ENCODE measurements around the gene EXOSC7. TPM values are rescaled to one million over a fixed set of nuclear protein-coding genes. Genes with fewer than 3 reads are reported as not detected.

Gene EXOSC7
- polyA plus RNA-seq, 1 donor from 2014 or later = 87.5 TPM

DNA sequence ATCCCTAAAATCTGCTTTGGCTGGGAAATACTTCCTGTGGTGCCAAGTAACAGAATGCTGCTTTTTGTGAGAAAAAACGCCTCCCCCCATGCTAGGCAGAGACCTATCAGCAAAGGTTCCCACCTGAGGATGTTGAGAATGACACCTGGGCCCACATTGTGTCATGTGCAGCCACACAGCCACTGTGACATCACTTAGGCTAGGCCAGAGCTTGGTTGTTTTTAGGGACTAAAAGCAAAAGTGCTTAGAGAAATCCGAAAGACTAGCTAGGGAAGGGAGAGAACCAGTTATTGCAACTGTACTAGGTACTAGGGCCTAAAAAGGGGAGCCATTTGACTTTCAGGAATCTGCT, 6.2 kb upstream of the EXOSC7 start:
- no peak overlapping the region for H3K4me2 ChIP-seq (ENCODE audit: low read length)
- no peak overlapping the region for H2AFZ ChIP-seq (ENCODE audit: low read depth, low read length)
- H3F3A ChIP-seq (ENCODE audit: insufficient read depth, low read length, poor library complexity, severe bottlenecking) = no peaks in the 10 kb centered on the region
- no peaks in the 10 kb centered on the region for H3K9me2 ChIP-seq (ENCODE audit: insufficient read depth, low read length)
- no peak overlapping the region for H3K9ac ChIP-seq (ENCODE audit: low read length)
- H4K20me1 ChIP-seq (ENCODE audit: insufficient read depth) = no peaks in the 10 kb centered on the region
- H3K27ac ChIP-seq (ENCODE audit: low read length) = no peak overlapping the region
- H3K4me3 ChIP-seq (ENCODE audit: low read length) = no peak overlapping the region
- H3K9me3 ChIP-seq (ENCODE audit: low read length) = no peaks in the 10 kb centered on the region
- no peaks in the 10 kb centered on the region for H3K27me3 ChIP-seq (ENCODE audit: insufficient read depth, low read depth, low read length)
- peaks cover 25% of the 10 kb centered on the region for H3K79me2 ChIP-seq (replicated peaks; ENCODE audit: insufficient read depth, low read length)
- no peak for TF ChIP-seq EZH2 (IDR thresholded peaks at IDR 0.05; ENCODE audit: borderline replicate concordance, insufficient read depth, low read length, poor library complexity, severe bottlenecking)
- no peak for TF ChIP-seq RAD21 (conservative IDR thresholded peaks at IDR 0.05)
- no peak for TF ChIP-seq EP300 (conservative IDR thresholded peaks at IDR 0.05; ENCODE audit: poor library complexity, severe bottlenecking)
- no peak for TF ChIP-seq POLR2AphosphoS5 (IDR thresholded peaks at IDR 0.05)
- TF ChIP-seq, protein P1, sequence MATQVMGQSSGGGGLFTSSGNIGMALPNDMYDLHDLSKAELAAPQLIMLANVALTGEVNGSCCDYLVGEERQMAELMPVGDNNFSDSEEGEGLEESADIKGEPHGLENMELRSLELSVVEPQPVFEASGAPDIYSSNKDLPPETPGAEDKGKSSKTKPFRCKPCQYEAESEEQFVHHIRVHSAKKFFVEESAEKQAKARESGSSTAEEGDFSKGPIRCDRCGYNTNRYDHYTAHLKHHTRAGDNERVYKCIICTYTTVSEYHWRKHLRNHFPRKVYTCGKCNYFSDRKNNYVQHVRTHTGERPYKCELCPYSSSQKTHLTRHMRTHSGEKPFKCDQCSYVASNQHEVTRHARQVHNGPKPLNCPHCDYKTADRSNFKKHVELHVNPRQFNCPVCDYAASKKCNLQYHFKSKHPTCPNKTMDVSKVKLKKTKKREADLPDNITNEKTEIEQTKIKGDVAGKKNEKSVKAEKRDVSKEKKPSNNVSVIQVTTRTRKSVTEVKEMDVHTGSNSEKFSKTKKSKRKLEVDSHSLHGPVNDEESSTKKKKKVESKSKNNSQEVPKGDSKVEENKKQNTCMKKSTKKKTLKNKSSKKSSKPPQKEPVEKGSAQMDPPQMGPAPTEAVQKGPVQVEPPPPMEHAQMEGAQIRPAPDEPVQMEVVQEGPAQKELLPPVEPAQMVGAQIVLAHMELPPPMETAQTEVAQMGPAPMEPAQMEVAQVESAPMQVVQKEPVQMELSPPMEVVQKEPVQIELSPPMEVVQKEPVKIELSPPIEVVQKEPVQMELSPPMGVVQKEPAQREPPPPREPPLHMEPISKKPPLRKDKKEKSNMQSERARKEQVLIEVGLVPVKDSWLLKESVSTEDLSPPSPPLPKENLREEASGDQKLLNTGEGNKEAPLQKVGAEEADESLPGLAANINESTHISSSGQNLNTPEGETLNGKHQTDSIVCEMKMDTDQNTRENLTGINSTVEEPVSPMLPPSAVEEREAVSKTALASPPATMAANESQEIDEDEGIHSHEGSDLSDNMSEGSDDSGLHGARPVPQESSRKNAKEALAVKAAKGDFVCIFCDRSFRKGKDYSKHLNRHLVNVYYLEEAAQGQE (IDR thresholded peaks at IDR 0.05; ENCODE audit: borderline replicate concordance) = no peak
- no peak for TF ChIP-seq SMC3 (conservative IDR thresholded peaks at IDR 0.05; ENCODE audit: poor library complexity)
- no peak for TF ChIP-seq MXI1 (conservative IDR thresholded peaks at IDR 0.05; ENCODE audit: poor library complexity, severe bottlenecking)
- no peak for TF ChIP-seq TAF1 (IDR thresholded peaks at IDR 0.05; ENCODE audit: low read depth)
- no peaks in the 10 kb centered on the region for H3K36me3 ChIP-seq (ENCODE audit: insufficient read depth, low read length)

- Histone ChIP-seq H3F3A (ENCODE audit: insufficient read depth, low read length, poor library complexity, severe bottlenecking) (no peaks in the 10 kb centered on the region), H3K4me3 (ENCODE audit: low read length) (no peak overlapping the region), H3K79me2 (replicated peaks; ENCODE audit: insufficient read depth, low read length) (peaks cover 28% of the 10 kb centered on the region), H3K9me2 (ENCODE audit: insufficient read depth, low read length) (no peaks in the 10 kb centered on the region), H3K27me3 (ENCODE audit: insufficient read depth, low read depth, low read length) (no peaks in the 10 kb centered on the region), H3K36me3 (ENCODE audit: insufficient read depth, low read length) (no peaks in the 10 kb centered on the region), H3K27ac (ENCODE audit: low read length) (no peak overlapping the region), H2AFZ (ENCODE audit: low read depth, low read length) (no peak overlapping the region), H4K20me1 (ENCODE audit: insufficient read depth) (no peaks in the 10 kb centered on the region), H3K9ac (ENCODE audit: low read length) (no peak overlapping the region), H3K4me2 (ENCODE audit: low read length) (no peak overlapping the region), H3K9me3 (ENCODE audit: low read length) (no peaks in the 10 kb centered on the region)
- TF ChIP-seq, protein P1 (IDR thresholded peaks at IDR 0.05; ENCODE audit: borderline replicate concordance) = no peak
- no peak for TF ChIP-seq TAF1 (IDR thresholded peaks at IDR 0.05; ENCODE audit: low read depth)
- TF ChIP-seq POLR2AphosphoS5 (IDR thresholded peaks at IDR 0.05) = no peak
Measured at GRCh38 chr3:44970926-44971490, 5.0 kb upstream of the EXOSC7 start.
